Bronchial epithelial cell (primary cell): ENCODE measurements around the gene ANK2. TPM values are rescaled to one million over a fixed set of nuclear protein-coding genes. Genes with fewer than 3 reads are reported as not detected.

Experiments used
- DNase-seq: peaks from one replicate; pipeline ENCODE4 v3.0.0-alpha.2; 2010; ENCODE audit warnings: low read depth
- FAIRE-seq: peaks from 2 replicates; lab custom pipeline; 2011; peaks lifted over from hg19 to GRCh38; lab: Jason Lieb, UNC
- H3K27me3 ChIP-seq: 2 replicates; pipeline ENCODE4 v1.5.1; 2011; ENCODE audit warnings: low read length; ENCODE audit not compliant: control insufficient read depth, insufficient read depth
- H3K36me3 ChIP-seq: 2 replicates; pipeline ENCODE4 v1.5.1; 2011; ENCODE audit warnings: low read length; ENCODE audit not compliant: control insufficient read depth, insufficient read depth
- H3K4me3 ChIP-seq: 2 replicates; pipeline ENCODE4 v1.5.1; 2011; ENCODE audit warnings: mild to moderate bottlenecking, low read depth, low read length, control low read depth
- total RNA-seq: library from RNA; depleted of rRNA; stranded (reverse); fragments of >200 nt; gene quantifications from 2 replicates; pipeline ENCODE4 v1.2.1, GENCODE V29; 2014
- TF ChIP-seq, protein P1 (sequence below): IDR thresholded peaks from 2 replicates; pipeline ENCODE4 v1.5.1; 2011; ENCODE audit warnings: mild to moderate bottlenecking, moderate library complexity, low read length, control low read depth, inconsistent platforms; ENCODE audit not compliant: insufficient read depth, severe bottlenecking

Gene ANK2
- total RNA-seq, 1 donor from 2014 or later = 2.6 TPM

GRCh38 chr4:113173126-113173792, 123.8 kb downstream of the ANK2 start:
- FAIRE-seq = no peak
- TF ChIP-seq, protein P1, sequence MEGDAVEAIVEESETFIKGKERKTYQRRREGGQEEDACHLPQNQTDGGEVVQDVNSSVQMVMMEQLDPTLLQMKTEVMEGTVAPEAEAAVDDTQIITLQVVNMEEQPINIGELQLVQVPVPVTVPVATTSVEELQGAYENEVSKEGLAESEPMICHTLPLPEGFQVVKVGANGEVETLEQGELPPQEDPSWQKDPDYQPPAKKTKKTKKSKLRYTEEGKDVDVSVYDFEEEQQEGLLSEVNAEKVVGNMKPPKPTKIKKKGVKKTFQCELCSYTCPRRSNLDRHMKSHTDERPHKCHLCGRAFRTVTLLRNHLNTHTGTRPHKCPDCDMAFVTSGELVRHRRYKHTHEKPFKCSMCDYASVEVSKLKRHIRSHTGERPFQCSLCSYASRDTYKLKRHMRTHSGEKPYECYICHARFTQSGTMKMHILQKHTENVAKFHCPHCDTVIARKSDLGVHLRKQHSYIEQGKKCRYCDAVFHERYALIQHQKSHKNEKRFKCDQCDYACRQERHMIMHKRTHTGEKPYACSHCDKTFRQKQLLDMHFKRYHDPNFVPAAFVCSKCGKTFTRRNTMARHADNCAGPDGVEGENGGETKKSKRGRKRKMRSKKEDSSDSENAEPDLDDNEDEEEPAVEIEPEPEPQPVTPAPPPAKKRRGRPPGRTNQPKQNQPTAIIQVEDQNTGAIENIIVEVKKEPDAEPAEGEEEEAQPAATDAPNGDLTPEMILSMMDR = no peak

GRCh38 chr4:113173793-113174264, 124.4 kb downstream of the ANK2 start:
- no peak for DNase-seq
- no peak for FAIRE-seq
- TF ChIP-seq, protein P1 = no peak
- Histone ChIP-seq H3K27me3 (no peaks in the 10 kb centered on the region), H3K36me3 (no peaks in the 10 kb centered on the region), H3K4me3 (no peak overlapping the region)

More at GRCh38 chr4:113173126-113173792, 123.8 kb downstream of the ANK2 start:
- Histone ChIP-seq H3K4me3 (no peak overlapping the region), H3K27me3 (no peaks in the 10 kb centered on the region), H3K36me3 (no peaks in the 10 kb centered on the region)
- DNase-seq = no peak

DNA sequence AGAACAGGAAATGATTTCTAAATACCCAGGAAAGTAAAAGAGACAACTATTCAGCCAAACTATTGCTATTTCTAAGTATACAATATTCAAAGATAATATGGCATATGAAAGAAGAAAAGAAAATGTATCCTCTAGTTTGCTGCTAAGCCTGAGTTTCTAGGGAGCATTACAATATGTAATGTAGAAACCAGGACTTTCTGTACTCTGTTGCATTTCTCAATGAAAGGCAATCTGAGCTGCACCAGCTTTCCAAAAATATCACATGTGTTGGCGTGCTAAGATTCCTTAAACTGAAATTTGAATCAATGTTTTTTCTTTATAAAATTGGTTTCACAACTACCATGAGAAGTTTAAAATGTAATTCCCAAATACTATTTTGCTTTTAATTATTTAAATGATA, 129.6 kb downstream of the ANK2 start:
- no peak for FAIRE-seq
- H3K27me3 ChIP-seq = no peaks in the 10 kb centered on the region
- no peak overlapping the region for H3K4me3 ChIP-seq
- DNase-seq = no peak
- TF ChIP-seq, protein P1 = no peak
- no peaks in the 10 kb centered on the region for H3K36me3 ChIP-seq

DNA sequence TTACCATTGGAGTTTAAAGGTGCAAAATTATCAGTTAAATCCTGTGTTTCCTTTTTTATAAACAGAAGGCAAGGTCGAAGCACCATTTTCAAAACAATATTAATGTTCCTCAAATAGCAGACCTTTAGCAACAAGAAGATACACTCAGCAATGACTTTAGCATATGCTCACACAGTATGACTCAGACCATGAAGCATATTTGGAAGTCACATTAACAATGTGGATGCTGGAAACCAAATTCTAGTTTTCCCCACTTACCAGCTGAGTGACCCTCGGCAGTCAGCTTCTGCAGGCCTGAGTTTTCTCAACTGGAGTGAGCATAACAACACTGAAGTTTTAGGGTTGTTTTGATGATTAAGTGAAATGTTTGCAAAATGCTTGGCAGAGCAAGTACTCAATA, 130.5 kb downstream of the ANK2 start:
- FAIRE-seq (no peak), DNase-seq (peak; percentile 16)
- no peaks in the 10 kb centered on the region for H3K36me3 ChIP-seq
- TF ChIP-seq, protein P1 = no peak
- H3K4me3 ChIP-seq = no peak overlapping the region
- H3K27me3 ChIP-seq = no peaks in the 10 kb centered on the region

DNA sequence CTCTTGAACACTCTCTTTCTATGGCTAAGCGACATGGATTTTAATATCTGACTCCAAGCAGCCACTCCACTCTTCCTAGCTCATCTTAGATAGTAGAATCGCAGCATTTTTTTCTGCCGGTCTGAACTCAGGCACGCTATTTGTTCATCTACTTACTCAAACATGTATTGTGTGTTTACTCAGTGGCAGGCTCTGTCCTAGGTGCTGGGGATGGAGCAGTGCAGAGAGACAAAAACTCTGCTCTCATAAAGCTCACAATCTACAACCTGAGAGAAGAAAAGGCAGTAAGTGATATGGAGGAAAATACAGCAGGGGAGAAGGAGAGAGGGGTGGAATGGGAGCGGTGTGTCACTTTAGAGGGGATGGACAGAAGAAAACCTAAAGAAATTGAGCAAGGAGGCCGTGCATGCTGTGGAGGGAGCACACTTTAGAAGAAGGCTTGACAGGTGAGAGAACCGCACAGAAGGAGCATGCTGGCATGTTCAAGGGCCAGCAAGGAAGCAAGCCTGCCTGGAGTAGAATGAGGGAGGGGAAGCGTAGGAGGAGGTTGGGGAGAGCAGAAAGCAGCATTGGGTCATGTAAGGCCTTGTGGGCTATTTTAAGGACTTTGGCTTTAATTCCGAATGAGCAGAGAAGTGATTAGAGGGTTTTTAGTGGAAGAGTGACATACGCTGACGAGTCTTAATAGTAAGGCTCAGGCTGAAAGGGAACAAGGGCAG, 132.0 kb downstream of the ANK2 start:
- Histone ChIP-seq H3K4me3 (no peak overlapping the region), H3K36me3 (no peaks in the 10 kb centered on the region), H3K27me3 (no peaks in the 10 kb centered on the region)
- TF ChIP-seq, protein P1 = no peak
- no peak for DNase-seq
- no peak for FAIRE-seq
